Measurements from ENCODE around the gene RNF181.

DNA sequence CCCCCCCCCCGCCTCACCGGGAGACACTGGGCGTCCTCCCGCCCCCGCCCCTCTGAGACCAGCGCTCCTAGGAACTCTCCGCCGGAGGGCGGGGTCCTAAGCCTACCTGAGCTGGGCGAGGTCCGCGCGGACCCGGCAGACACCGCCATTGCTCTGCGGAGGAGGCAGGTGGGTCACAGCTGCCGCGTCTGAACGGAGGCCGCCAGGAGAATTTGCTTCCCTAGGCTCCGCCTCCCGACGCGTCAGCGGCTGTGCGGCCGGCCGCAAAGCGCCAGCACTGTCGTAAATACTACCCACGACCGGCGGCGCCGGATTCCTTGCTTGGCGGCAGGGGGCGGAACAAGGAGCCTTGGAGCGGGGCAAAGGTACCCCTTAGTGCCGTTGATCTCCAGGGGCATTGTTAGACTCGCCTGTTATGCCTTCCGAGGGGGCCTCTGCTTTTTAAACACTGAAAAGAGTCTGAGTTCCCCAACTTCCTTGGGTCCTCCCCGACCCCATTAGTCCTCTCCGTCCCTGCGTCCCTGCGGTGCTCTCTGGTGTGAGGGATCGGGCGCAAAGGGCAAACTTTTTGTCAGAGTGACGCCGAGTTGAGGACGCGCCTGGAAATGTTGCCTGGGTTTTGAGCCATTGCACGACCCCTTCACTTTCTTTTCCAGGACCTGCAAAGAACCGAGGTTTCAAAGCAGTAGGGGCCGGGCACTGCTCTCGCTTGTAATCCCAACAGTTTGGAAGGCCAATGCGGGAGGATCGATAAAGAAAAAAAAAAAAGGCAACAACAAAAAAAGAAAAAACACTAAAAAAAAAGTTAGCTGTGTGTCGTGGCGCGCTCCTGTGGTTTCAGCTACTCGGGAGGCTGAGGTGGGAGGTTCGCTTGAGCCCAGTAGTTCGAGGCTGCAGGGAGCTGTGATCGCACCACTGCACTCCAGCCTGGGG is 34.0 kb upstream of the RNF181 start, which contains the start of gene GGCX:
- TF ChIP-seq, protein P1, sequence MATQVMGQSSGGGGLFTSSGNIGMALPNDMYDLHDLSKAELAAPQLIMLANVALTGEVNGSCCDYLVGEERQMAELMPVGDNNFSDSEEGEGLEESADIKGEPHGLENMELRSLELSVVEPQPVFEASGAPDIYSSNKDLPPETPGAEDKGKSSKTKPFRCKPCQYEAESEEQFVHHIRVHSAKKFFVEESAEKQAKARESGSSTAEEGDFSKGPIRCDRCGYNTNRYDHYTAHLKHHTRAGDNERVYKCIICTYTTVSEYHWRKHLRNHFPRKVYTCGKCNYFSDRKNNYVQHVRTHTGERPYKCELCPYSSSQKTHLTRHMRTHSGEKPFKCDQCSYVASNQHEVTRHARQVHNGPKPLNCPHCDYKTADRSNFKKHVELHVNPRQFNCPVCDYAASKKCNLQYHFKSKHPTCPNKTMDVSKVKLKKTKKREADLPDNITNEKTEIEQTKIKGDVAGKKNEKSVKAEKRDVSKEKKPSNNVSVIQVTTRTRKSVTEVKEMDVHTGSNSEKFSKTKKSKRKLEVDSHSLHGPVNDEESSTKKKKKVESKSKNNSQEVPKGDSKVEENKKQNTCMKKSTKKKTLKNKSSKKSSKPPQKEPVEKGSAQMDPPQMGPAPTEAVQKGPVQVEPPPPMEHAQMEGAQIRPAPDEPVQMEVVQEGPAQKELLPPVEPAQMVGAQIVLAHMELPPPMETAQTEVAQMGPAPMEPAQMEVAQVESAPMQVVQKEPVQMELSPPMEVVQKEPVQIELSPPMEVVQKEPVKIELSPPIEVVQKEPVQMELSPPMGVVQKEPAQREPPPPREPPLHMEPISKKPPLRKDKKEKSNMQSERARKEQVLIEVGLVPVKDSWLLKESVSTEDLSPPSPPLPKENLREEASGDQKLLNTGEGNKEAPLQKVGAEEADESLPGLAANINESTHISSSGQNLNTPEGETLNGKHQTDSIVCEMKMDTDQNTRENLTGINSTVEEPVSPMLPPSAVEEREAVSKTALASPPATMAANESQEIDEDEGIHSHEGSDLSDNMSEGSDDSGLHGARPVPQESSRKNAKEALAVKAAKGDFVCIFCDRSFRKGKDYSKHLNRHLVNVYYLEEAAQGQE (IDR thresholded peaks at IDR 0.05; ENCODE audit: insufficient read depth in 1 of 2, low read depth in 2 of 2, low read length in 2 of 2), result no peak
- no peak for TF ChIP-seq SIN3A (IDR thresholded peaks at IDR 0.05; ENCODE audit: borderline replicate concordance, insufficient read depth, low read length)
- peak; percentile 92 for TF ChIP-seq POLR2AphosphoS5 (IDR thresholded peaks at IDR 0.05; ENCODE audit: low read depth, low read length)
- TF ChIP-seq TAF1 (IDR thresholded peaks at IDR 0.05; ENCODE audit: borderline replicate concordance, insufficient read depth, low read length), result peak; percentile 80
- TF ChIP-seq FOXP2 (optimal IDR thresholded peaks at IDR 0.05; ENCODE audit: borderline replicate concordance, extremely low read depth, extremely low read length, insufficient read depth), result peak; percentile 89

All from PFSK-1 (cell line).